GM19240 (cell line): ENCODE measurements around the gene TMEM19.

Experiments
- DNase-seq: peaks from one replicate; pipeline ENCODE4 v3.0.0; 2011; ENCODE audit warnings: low spot score; ENCODE audit not compliant: insufficient read length

Gene TMEM19

DNA sequence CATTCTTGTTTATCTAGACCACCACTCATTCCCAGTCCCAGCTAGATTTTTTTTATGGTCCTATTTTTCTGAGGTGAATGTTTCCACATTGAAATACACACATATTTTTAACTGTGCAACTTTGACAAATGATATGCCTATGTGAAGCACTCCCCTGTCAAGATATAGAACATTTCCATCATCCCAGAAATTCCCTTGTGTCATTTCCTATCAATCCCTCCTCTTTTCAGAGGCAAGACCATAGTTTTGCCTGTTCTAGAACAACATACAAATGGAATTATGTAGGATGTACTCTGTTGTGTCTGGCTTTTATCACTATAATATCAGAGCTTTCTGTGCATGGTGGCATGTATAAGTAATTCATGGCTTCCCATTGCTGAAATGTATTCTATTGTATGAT lies 32.7 kb downstream of the TMEM19 start:
- no peak for DNase-seq

DNA sequence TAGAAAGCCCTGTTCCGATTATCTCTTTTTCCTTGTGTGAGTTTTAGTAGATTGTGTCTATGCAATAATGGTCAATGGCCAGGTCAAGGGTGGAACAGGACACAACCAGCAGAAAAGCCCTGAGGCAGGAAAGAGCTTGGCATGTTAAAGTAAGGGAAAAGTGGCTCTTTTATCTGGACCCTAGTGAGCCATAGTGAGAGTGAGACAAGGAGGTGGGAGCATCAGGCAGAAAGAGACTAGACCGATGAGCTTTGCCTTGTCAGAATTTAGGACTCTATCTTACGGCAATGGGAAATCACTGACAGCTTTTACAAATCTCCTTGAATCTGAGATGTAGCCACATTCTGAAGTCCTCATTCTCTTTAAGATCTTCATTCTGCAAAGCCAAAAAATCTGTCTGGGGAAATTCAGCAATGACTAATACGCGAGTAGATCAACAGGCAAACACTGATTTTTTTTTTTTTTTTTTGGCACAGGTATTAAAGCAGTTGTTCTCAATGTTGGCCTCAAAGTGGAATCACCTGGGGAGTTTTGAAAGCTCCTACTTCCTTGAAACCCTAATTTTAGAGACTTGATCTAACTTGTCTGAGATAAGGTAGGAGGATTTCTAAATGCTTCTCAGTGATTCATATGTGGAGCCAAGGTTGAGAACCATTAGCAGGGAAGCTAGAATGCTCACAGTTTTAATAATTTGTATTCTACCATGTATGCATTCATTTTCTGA lies 33.9 kb downstream of the TMEM19 start:
- no peak for DNase-seq

DNA sequence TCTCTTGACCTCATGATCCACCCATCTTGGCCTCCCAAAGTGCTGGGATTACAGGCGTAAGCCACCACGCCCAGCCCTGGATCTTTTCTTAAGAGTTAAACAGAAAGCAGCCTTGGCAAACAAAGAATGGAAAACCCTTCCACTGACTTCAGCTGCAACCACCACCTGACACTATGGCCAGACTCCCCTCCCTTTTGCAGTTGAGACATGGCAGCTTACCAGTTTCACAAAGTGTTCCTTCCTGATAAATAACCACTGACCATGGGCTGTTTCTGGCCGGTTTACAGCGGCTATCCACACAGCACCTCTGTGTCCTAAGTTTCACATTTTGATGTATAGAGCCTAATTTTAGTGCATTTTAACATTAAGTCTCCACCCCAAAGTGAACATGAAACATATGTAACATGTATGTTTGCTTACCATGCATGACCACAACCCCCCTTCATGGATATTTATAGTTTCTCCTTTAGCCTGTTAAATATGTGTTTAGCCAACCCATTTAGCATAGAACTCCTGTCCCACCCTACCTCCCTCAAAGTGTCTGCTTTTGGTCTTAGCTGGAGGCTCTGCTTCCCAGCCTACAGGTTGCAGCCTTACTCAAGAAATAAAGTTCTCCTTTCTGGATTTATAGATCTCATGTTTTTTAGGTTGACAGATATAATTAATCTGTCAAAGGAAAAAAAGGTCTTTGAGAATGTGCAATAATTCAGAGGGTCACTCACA lies 36.1 kb downstream of the TMEM19 start:
- no peak for DNase-seq

DNA sequence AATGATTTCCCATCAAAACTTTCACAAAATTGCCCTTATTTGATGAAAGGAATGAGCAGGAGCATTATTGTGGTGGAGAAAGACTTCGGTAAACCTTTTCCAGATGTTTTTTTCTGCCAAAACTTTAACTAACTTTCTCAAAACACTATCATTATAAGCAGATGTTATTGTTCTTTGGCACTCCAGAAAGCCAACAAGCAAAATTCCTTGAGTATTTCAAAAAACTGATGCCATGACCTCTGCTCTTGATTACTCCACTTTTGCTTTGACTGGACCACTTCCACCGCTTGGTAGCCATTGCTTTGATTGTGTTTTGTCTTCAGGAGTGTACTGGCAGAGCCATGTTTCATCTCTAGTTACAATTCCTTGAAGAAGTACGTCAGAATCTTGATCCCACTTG lies 39.1 kb downstream of the TMEM19 start:
- no peak for DNase-seq

DNA sequence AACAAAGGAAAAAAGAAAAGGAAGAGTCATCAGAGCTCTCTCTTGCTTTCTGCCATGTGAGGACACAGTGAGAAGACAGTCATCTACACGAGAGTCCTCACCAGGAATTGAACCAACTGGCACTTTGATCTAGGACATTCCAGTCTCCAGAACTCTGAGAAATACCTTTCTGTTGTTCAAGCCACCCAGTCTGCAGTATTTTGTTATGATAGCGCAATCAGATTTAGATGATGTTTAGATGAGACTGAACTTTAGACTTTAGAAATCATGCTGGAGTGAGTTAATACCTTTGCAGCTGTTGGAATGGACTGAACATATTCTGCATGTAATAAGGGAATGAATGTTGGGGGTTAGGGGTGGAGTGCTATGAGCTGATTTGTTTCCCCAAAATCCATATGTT lies 40.7 kb downstream of the TMEM19 start:
- no peak for DNase-seq

DNA sequence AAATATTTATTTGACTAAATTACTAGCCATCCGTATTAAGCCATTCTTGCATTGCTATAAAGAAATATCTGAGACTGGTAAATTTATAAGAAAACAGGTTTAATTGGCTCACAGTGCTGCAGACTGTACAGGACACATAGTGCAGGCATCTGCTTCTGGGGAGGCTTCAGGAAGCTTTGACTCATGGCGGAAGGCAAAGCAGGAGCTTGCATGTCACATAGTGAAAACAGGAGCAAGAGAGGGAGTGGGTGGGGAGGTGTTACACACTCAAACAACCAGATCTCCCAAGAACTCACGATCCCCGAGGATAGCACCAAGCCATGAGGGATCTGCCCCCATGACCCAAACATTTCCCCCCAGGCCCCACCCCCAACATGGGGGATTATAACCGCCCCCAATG lies 42.1 kb downstream of the TMEM19 start:
- no peak for DNase-seq

DNA sequence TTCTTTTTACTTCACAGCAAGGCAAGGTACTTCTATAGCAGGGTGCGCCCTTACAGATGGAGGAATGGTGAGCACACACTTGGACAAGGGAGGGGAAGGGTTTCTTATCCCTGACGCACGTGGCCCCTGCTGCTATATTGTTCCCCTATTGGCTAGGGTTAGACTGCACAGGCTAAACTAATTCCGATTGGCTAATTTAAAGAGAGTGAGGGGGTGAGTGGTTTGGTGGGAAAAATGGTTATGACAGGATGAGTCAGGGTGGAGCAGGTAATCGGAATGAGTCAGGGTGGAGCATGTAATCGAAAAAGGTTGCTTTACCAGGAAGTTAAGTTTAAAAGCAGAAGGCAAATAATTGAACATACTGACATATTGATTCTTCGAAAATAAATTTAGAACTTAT lies 45.1 kb downstream of the TMEM19 start:
- no peak for DNase-seq

DNA sequence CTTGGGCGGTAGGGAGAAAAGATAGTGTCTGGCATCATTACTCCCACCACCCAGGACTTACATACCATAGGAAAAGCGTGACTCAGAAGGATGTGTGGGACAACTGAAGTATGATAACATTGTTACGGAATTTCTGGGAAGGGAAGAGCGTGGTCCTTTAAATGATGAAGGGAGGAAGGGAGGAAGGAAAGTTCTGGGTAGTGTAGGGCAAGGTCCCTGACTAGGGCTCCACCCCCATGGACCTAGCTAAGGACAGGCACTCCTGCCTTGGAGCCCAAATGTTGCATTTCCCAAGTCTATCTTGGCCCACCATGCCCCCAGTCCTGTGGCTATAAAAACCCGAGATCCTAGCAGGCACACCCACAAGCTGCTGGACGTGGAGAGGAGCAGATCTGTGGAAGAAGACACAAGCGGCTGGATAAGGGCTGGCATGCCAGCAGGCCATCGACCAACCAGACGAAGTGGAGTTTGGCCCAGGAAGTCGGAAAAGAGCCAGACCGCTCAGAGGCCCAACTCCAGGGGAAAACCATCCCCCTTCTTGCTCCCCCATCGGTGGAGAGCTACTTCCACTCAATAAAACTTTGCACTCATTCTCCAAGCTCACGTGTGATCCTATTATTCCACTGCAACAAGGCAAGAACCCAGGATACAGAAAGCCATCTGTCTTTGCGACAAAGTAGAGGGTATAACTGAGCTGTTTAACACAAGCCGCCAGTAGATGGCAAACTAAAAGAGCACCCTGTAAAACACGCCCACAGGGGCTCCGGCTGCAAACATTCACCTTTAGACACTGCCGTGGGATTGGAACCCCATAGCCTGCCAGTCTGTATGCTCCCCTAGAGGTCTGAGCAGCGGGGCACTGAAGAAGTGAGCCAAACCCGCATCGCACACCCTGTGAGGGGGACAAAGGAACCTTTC lies 45.8 kb downstream of the TMEM19 start:
- DNase-seq: no peak

DNA sequence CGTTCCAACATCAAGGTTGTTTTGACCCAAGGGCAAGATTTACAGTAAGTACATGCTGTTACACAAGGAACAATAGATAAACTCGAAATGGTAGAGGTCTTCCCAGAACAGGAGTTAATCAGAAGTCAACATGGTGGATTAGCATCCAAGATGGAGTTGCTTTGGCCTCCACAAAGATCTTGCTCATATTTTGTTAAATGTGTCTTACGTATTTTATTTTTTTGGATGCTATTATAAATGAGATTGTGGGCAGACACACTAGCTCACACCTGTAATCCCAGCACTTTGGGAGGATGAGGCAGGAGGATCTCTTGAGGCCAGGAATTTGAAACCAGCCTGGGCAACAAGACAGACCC lies 46.5 kb downstream of the TMEM19 start:
- DNase-seq: no peak

DNA sequence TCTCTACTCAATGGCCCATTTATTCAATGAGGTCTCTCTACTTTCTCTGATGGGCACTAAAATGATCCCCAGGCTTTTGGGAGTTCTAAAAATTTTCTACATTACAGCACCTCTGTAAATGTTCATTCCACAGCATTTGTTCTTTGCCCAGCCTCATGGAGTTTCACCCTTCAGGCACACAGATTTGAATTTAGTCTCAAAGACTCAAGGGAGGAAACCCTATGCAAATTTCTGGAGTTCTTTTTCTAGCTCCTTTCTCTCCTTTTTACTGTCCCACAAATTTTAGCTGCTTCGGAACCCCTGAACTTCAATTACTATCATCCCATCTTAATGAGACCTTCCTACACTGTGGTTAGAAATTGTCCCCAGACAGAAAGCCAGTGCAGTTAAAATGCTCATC lies 51.3 kb downstream of the TMEM19 start:
- no peak for DNase-seq

DNA sequence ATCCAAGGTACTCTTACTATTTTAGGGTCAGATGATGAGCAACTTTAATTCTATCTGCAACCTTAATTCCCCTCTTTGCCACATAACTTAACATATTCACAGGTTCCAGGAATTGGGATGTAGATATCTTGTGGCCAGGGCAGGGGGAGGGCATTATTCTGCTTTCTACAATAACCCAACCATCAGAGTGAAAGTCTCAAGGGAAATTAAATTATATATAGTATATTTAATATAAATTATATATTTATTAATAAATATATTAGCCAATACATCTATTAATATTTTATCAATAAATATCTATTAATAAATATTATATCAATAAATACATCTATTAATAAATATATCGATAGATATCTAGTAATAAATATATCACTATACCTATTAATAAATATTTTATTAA lies 57.1 kb downstream of the TMEM19 start:
- no peak for DNase-seq

DNA sequence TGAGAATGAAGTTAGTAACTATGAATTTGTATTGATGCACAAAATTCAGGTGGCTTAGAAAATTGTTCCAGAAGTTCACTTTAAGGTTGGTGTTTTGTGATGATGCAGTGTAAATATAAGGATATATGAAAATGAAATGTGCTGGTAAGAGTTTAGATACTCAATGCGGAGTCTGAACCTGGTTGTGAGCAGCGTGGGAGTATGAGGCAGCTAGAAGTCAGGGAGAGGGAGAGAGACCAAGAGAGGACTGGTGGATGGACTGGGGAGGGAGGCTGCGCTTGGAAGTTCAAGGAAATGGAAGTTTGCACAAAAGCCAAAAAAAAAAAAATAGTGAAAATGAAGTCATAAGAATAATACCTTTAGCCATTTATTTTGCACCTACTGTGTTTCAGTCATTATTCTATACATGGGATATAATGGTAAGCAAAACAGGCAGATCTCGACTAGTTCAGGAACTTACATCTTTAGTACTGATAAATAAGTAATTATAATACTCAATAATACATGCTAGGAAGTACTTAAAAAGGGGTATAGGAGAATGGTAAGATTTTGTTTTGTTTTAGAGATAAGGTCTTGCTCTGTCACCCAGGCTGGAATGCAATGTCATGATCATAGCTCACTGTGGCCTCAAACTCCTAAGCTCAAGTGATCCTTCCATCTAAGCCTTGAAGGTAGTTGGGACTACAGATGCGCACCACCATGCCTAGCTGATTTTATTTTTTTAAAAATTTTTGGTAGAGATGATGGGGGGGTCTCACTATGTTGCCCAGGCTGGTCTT lies 58.8 kb downstream of the TMEM19 start:
- DNase-seq: no peak

DNA sequence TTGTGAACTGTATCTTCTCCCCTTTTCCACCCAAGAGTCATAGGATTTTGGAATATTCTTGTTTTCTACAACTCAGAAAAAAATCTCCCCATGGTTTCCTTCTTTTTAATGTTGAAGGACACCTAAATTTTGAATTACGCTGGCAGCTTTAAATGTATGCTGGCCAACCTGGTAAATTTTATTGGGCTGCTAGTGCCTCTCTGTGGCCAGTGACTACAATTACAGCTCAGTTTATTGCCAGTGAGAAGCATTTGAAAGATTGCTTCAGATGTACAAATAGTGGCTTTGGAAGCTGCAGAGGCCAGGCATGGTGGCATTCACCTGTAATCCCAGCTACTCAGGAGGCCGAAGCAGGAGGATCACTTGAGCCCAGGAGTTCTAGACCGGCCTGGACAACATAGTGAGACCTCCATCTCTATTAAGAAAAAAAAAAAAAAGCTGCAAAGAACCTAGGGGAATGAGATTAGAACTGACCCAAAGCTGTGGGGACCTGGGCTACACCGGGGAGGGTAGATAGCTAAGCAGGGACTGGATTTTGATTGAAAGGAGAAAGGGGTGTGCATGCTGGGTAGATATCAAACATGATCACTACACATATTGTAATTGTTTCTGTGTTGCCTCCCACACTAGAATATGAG lies 61.2 kb downstream of the TMEM19 start:
- peak; percentile 6 for DNase-seq

DNA sequence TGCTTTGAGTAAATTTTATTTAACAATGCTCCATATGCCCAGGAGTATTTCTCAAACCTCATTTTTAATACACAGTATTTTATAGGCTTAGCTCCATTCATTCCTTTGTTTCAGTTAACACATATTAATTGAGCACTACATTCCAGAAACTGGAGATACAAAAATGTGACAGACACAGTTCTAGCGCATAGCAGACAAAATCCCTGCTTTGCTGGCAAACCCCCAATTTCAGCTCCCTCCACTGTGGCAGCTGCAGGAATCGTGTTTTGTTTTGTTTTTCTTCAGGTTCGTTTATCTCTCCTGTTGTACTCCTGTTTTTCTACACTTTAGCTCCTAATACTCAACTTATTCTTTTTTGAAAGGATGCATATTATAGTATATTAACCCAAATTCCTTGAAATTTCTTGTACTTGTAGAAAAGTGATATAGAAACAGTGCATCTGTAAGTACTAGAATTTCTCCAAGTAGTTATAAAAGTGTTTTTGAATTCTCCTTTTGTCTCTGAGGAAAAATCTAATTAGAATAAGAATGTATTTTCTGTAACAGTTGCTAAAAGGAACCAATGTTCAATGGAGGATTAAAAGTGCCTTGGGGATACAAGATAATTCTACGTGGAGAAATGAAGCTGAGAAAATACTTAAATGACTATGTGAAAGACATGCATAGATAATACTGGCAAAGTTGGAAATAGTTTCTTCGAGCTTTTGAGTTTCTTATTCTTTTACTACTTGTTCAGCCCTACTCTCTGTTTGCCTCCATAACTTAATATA lies 62.4 kb downstream of the TMEM19 start:
- DNase-seq: no peak

DNA sequence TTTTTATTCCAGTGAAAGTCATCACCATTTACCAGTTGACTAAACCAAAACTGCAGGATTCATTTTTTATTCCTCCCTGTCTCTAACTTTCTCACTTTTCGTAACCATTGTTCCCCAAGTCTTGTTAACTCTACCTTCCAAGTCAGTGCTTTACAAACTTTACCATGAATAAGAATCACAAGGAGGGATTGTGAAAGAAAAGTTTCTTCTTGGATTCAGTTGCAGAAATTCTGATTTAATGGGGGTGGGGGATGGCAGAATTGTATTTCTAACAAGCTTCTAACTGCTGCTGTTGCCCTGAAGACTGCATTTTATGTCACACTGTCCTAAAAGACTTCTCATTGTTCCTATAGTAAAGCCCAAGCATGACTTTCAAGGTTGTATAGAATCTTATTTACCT lies 63.8 kb downstream of the TMEM19 start:
- no peak for DNase-seq

DNA sequence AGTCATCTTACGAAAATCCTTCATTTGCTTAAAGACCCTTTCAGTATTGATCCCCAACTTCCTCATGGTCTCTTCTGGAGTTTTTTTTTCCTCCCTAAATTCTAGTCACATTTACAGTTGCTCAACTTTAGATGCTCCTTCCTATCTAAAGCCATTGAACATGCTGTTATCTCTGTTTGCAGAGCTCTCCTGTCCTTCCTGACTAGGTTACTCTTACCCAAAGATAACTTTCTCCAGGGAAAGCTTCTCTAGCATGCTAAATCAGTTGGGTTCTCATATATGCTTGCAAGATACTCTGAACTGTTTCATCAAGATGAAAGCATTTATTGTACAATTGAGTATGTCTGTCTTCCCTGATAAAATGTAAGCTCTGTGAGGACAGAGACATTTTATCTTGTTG lies 67.0 kb downstream of the TMEM19 start:
- no peak for DNase-seq
